A549 treated with Mapracorat at 1 μM for 4 hours (cell line): Measurements from ENCODE around the gene CCNT1. TPM values are rescaled to one million over a fixed set of nuclear protein-coding genes. Genes with fewer than 3 reads are reported as not detected.

Experiments
- total RNA-seq: library from RNA; stranded (reverse); fragments of 200-300 nt; extraction: Qiagen RNA extraction; gene quantifications from 5 replicates; pipeline ENCODE4 v1.2.3, GENCODE V29; 2022

Gene CCNT1
- total RNA-seq, result 11.7 to 15.9 TPM (median 14.3 TPM) in 5 replicates

DNA sequence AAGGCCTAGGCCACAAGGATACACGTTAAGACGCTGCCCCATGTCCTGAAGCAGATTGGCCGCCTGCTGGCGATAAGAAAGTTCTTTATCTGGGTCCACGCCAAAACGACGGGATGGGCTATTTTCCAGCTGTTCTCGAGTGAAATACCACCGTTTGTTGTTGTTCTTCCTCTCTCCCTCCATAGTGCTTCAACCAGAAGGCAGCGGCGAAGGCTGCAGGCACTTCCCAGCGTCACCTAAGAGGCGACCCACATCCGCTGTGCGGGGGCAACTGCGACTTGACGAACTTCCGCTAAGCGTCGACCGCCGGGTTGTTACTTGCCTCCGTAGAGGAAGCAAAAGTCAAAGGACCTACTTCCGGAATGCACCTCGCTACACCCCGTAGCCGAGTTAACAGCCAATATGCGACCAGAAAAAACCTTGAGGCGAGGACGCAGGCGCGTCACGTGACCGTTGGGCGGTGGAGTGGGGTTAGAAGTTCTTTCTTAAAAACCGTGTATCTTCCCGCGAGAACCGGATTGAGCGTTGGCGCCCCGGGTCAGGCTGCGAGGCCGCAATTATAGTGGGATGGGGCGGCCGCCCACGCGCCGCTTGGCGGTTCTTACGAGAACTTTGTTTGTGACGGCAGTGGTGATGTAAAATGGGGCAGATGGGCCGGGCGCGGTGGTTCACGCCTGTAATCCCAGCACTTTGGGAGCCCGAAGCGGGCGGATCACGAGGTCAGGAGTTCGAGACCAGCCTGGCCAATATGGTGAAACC is at the start of gene CCNT1:
TSS of gene CCNT1 (minus strand) at position 215 of the 759 bp plus-strand sequence. CDS start at position 183, 32 bp downstream.

DNA sequence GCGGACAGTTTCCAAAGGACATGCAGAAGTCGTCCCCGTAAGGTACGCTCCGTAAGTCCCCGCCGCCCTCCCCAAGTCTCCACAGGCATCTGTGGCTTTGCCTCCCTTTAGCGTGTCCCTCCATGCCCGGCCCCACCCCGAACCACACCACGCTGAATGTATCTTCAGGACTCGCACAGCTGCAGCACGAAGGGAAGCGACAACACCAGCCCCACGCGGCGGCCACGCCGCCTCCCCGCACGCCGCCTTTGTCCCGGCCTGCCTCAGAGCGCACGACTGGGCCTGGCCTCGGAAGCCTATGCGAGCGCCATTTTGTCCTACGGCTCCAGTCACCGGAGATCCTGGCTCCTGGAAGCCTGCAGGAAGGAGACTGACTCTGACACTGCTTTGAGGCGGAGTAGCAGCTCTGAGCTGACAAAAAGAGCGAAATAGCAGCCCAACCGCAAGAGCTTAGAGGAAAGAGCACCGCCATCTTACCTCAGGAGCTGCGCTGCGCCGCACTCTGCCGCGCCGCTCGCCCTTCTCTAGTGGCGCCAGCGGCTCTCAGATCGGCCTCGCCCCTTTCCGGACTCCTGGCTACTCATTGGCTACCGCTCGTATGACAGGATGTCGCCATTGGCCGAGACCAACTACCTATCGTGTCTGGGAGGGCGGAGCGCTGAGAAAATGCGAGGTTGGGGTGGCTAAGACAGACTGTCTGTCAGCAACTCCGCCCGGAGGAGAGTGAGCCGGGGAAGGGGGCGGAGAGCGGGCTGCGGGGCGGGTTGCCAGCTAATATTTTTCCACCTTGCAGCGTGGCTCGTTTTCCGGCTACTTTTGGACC is 34.6 kb downstream of the CCNT1 start, which contains the start of gene KANSL2:
TSS of gene KANSL2 (minus strand) at position 529 of the 823 bp plus-strand sequence. CDS start 606 bp downstream, outside the sequence.

Other genes with a start within 250 kb of the CCNT1 start
- gene ANP32D, start 244.1 kb downstream of the CCNT1 start, total RNA-seq, result not detected in 5 replicates
- not detected in 5 replicates for gene C12orf54, start 234.2 kb downstream of the CCNT1 start, total RNA-seq
- not detected in 5 replicates for gene OR8S1, start 191.1 kb downstream of the CCNT1 start, total RNA-seq
- not detected in 5 replicates for gene LALBA, start 146.7 kb downstream of the CCNT1 start, total RNA-seq
- 35.6 to 45.0 TPM (median 39.3 TPM) in 5 replicates for gene KANSL2, start 34.5 kb downstream of the CCNT1 start, total RNA-seq
- gene ADCY6, start 72.4 kb upstream of the CCNT1 start, total RNA-seq, result 10.0 to 15.1 TPM (median 13.8 TPM) in 5 replicates
- gene CACNB3, start 101.8 kb upstream of the CCNT1 start, total RNA-seq, result 33.2 to 48.4 TPM (median 37.0 TPM) in 5 replicates
- gene DDX23, start 135.5 kb upstream of the CCNT1 start, total RNA-seq, result 73.6 to 82.3 TPM (median 78.8 TPM) in 5 replicates
- 4.3 to 8.4 TPM (median 5.8 TPM) in 5 replicates for gene RND1, start 149.2 kb upstream of the CCNT1 start, total RNA-seq
- gene FKBP11, start 208.8 kb upstream of the CCNT1 start, total RNA-seq, result 44.9 to 64.2 TPM (median 56.2 TPM) in 5 replicates
- 116 to 163 TPM (median 156 TPM) in 5 replicates for gene ARF3, start 240.8 kb upstream of the CCNT1 start, total RNA-seq